ENCODE results near the gene GNG4.

Gene GNG4

GRCh38 chr1:235679644-235680043, 30.1 kb upstream of the GNG4 start:
- no peaks in the 10 kb centered on the region for H3K4me1 Mint-ChIP-seq
- H3K4me3 Mint-ChIP-seq, result no peak overlapping the region
- no peak overlapping the region for H3K27ac Mint-ChIP-seq
- H3K27me3 Mint-ChIP-seq (ENCODE audit: low read depth), result no peaks in the 10 kb centered on the region
- H3K36me3 Mint-ChIP-seq (ENCODE audit: low read depth), result peaks cover 24% of the 10 kb centered on the region
- H3K9me3 Mint-ChIP-seq, result no peaks in the 10 kb centered on the region
- no peak for TF ChIP-seq CTCF (IDR thresholded peaks at IDR 0.05; ENCODE audit: unreplicated experiment in 3 of 3)

DNA sequence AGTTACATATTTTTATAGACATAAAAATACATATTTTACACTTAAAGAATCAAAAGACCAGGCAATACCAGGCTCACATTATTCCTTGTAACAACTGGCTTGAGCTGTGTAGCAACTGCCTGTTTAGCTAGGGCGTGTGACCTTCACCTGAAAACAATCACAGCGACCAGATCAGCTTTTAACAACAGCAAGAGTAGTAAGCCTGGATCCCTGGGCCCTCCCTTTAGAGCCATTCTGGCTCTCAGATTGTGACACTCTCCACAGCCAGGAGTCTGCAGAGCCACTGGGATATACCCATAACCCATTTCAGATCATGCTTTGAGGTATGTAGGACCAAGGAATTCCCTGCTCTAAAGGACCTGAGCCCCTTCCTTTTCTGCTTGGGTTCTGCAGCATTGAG, 29.4 kb upstream of the GNG4 start:
- H3K4me1 Mint-ChIP-seq, result no peaks in the 10 kb centered on the region
- no peak overlapping the region for H3K4me3 Mint-ChIP-seq
- TF ChIP-seq CTCF (IDR thresholded peaks at IDR 0.05; ENCODE audit: unreplicated experiment in 3 of 3), result no peak
- no peaks in the 10 kb centered on the region for H3K27me3 Mint-ChIP-seq (ENCODE audit: low read depth)
- H3K9me3 Mint-ChIP-seq, result no peaks in the 10 kb centered on the region
- no peak overlapping the region for H3K27ac Mint-ChIP-seq
- H3K36me3 Mint-ChIP-seq (ENCODE audit: low read depth), result peaks cover 22% of the 10 kb centered on the region

GRCh38 chr1:235675152-235675890, 25.7 kb upstream of the GNG4 start:
- Mint-ChIP-seq H3K4me1 (no peaks in the 10 kb centered on the region), H3K36me3 (ENCODE audit: low read depth) (peaks cover 45% of the 10 kb centered on the region), H3K27me3 (ENCODE audit: low read depth) (no peaks in the 10 kb centered on the region)

GRCh38 chr1:235673981-235674380, 24.4 kb upstream of the GNG4 start:
- Mint-ChIP-seq H3K9me3 (peaks cover 18% of the 10 kb centered on the region), H3K27ac (no peak overlapping the region), H3K4me1 (no peaks in the 10 kb centered on the region), H3K27me3 (ENCODE audit: low read depth) (no peaks in the 10 kb centered on the region), H3K4me3 (no peak overlapping the region), H3K36me3 (ENCODE audit: low read depth) (peaks cover 53% of the 10 kb centered on the region)
- TF ChIP-seq CTCF (IDR thresholded peaks at IDR 0.05; ENCODE audit: unreplicated experiment in 3 of 3), result no peak

More at GRCh38 chr1:235675152-235675890, 25.7 kb upstream of the GNG4 start:
- no peak overlapping the region for H3K27ac Mint-ChIP-seq
- no peak for TF ChIP-seq CTCF (IDR thresholded peaks at IDR 0.05; ENCODE audit: unreplicated experiment in 3 of 3)
- peaks cover 8% of the 10 kb centered on the region for H3K9me3 Mint-ChIP-seq
- H3K4me3 Mint-ChIP-seq, result no peak overlapping the region

DNA sequence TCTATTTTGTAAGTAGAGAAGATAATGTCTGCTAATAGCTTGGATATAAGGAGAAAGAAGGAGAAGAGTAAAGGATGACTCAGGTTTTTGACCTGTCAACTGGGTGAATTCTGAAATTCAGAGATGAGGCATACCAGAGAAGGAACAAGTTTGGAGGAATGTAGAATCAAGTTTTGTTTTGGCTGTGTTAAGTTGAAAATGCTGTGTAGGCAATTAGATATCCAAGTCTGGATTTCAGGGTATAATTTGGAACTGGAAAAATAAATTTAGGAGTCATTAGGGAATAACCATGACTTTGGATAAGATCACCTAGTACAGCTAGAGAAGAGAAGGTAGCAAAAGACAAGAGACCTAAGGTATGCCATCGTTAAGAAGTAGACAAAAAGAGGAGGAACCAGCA, 22.4 kb upstream of the GNG4 start:
- Mint-ChIP-seq H3K36me3 (ENCODE audit: low read depth) (peaks cover 53% of the 10 kb centered on the region), H3K4me3 (no peak overlapping the region), H3K4me1 (no peaks in the 10 kb centered on the region), H3K27me3 (ENCODE audit: low read depth) (no peaks in the 10 kb centered on the region), H3K27ac (no peak overlapping the region), H3K9me3 (peaks cover 18% of the 10 kb centered on the region)
- no peak for TF ChIP-seq CTCF (IDR thresholded peaks at IDR 0.05; ENCODE audit: unreplicated experiment in 3 of 3)

GRCh38 chr1:235670157-235670776, 20.7 kb upstream of the GNG4 start:
- H3K4me1 Mint-ChIP-seq, result no peaks in the 10 kb centered on the region
- no peak overlapping the region for H3K4me3 Mint-ChIP-seq
- no peaks in the 10 kb centered on the region for H3K27me3 Mint-ChIP-seq (ENCODE audit: low read depth)
- H3K27ac Mint-ChIP-seq, result no peak overlapping the region
- peaks cover 38% of the 10 kb centered on the region for H3K36me3 Mint-ChIP-seq (ENCODE audit: low read depth)
- H3K9me3 Mint-ChIP-seq, result peaks cover 18% of the 10 kb centered on the region
- TF ChIP-seq CTCF (IDR thresholded peaks at IDR 0.05; ENCODE audit: unreplicated experiment in 3 of 3), result no peak
